ENCODE data around the gene SMIM5.

SMIM5 gene

GRCh38 chr17:75604034-75604695 is 29.1 kb upstream of the SMIM5 start:
- no peak for DNase-seq

- no peak for DNase-seq
Observed at GRCh38 chr17:75605790-75606189, 27.4 kb upstream of the SMIM5 start.

- no peak for DNase-seq
Observed at GRCh38 chr17:75607086-75607485, 26.1 kb upstream of the SMIM5 start.

GRCh38 chr17:75610103-75610984 is 22.9 kb upstream of the SMIM5 start:
- DNase-seq, result no peak

- no peak for DNase-seq
Observed at GRCh38 chr17:75611851-75612429, 21.3 kb upstream of the SMIM5 start.

GRCh38 chr17:75612906-75613626 is 20.2 kb upstream of the SMIM5 start:
- DNase-seq, result no peak

GRCh38 chr17:75614006-75614405 is 19.2 kb upstream of the SMIM5 start:
- no peak for DNase-seq

- no peak for DNase-seq
Observed at GRCh38 chr17:75614556-75615270, 18.5 kb upstream of the SMIM5 start.

- no peak for DNase-seq
Observed at GRCh38 chr17:75615301-75615700, 17.9 kb upstream of the SMIM5 start.

- no peak for DNase-seq
Observed at GRCh38 chr17:75616521-75617122, 16.6 kb upstream of the SMIM5 start.

- no peak for DNase-seq
Observed at GRCh38 chr17:75617218-75617617, 16.0 kb upstream of the SMIM5 start.

GRCh38 chr17:75617675-75618074 is 15.6 kb upstream of the SMIM5 start:
- DNase-seq, result no peak

- DNase-seq, result no peak
Observed at GRCh38 chr17:75619506-75620431, 13.5 kb upstream of the SMIM5 start.

- no peak for DNase-seq
Observed at GRCh38 chr17:75621489-75621888, 11.7 kb upstream of the SMIM5 start.

- DNase-seq, result no peak
Observed at GRCh38 chr17:75622076-75622475, 11.2 kb upstream of the SMIM5 start.

GRCh38 chr17:75622771-75623273 is 10.4 kb upstream of the SMIM5 start:
- no peak for DNase-seq

GRCh38 chr17:75623386-75623785 is 9.8 kb upstream of the SMIM5 start:
- DNase-seq, result no peak

GRCh38 chr17:75624021-75624420 is 9.2 kb upstream of the SMIM5 start:
- no peak for DNase-seq

GRCh38 chr17:75624714-75625345 is 8.4 kb upstream of the SMIM5 start:
- DNase-seq, result no peak

- DNase-seq, result no peak
Observed at GRCh38 chr17:75625813-75626486, 7.3 kb upstream of the SMIM5 start.
